Upper lobe of left lung (tissue), 6 donors: ENCODE data around the gene ANKRD11. TPM values are rescaled to one million over a fixed set of nuclear protein-coding genes. Genes with fewer than 3 reads are reported as not detected.
A peak's percentile ranks its signal among the peaks of the same experiment; 100 is the strongest.

ENCODE experiments used
- ATAC-seq, 2 donors: fragments of 200-7000 bp; cut with Tn5 transposase; one replicate each; pipeline ENCODE4 v1.9.1; 2022; ENCODE audit warnings: mild to moderate bottlenecking in 2 of 2, moderate library complexity in 2 of 2; ENCODE audit not compliant: low FRiP score in 2 of 2
- DNase-seq, 2 donors: peaks; one replicate each; pipeline ENCODE4 v3.0.0-alpha.2; 2019 to 2020
- H3K27ac ChIP-seq, 4 donors: fragments of 200-600 bp; sonication (generic); one replicate each; pipeline ENCODE4 v1.5.1; 2016 to 2019
- H3K27me3 ChIP-seq, 4 donors: fragments of 200-600 bp; sonication (generic); one replicate each; pipeline ENCODE4 v1.5.1; 2017 to 2019
- H3K36me3 ChIP-seq, 4 donors: fragments of 200-600 bp; sonication (generic); one replicate each; pipeline ENCODE4 v1.5.1; 2016 to 2019
- H3K4me1 ChIP-seq, 4 donors: fragments of 200-600 bp; sonication (generic); one replicate each; pipeline ENCODE4 v1.5.1; 2018 to 2019
- H3K4me3 ChIP-seq, 4 donors: fragments of 200-600 bp; sonication (generic); one replicate each; pipeline ENCODE4 v1.5.1; 2017 to 2019; ENCODE audit warnings: mild to moderate bottlenecking in 2 of 4, moderate library complexity in 1 of 4
- H3K9me3 ChIP-seq, 4 donors: fragments of 200-600 bp; sonication (generic); one replicate each; pipeline ENCODE4 v1.5.1; 2018 to 2019
- EP300 ChIP-seq, 4 donors: sonication (generic); formaldehyde crosslinking; IDR thresholded peaks; one replicate each; pipeline ENCODE4 v1.5.1; 2017; ENCODE audit warnings: antibody characterized with exemption in 4 of 4, control low read depth in 2 of 4
- POLR2A ChIP-seq, 4 donors: fragments of 450-650 bp; IDR thresholded peaks; one replicate each; pipeline ENCODE4 v1.5.1; 2016 to 2017; ENCODE audit warnings: antibody characterized with exemption in 4 of 4, mild to moderate bottlenecking in 2 of 4
- POLR2AphosphoS5 ChIP-seq, 2 donors: sonication (generic); formaldehyde crosslinking; IDR thresholded peaks; one replicate each; pipeline ENCODE4 v1.5.1; 2017; ENCODE audit warnings: antibody characterized with exemption in 2 of 2
- WGBS, 2 donors: methylation state at CpG; one replicate each; pipeline ENCODE4 v1.1.5; 2017 to 2018; 5-methylcytosine and 5-hydroxymethylcytosine counted together
- total RNA-seq, 6 donors: library from RNA; depleted of rRNA in 4 of 6; stranded (reverse); fragments of >200 nt in 4 of 6; gene quantifications; one replicate each; pipeline versions ENCODE4 v1.1.0 to v1.2.1, GENCODE V29; 2016 to 2021
- TF ChIP-seq, protein P1 (sequence below), 6 experiments: fragments of 450-650 bp in 4 of 6; fragments of 200-600 bp in 2 of 6; sonication (generic) in 2 of 6; IDR thresholded peaks; one replicate each; pipeline ENCODE4 v1.5.1; 2016 to 2019; ENCODE audit warnings: antibody characterized with exemption in 6 of 6
- donor health status: DM: no; HTN: no; CAD: no; lungs with moderate emphysema.
- donor health status: DM: no; HTN: yes; CAD: no; lungs with severe emphysema.

The ANKRD11 gene
- total RNA-seq, 6 donors from 2014 or later = 92.4 to 313 (median 134) TPM

DNA sequence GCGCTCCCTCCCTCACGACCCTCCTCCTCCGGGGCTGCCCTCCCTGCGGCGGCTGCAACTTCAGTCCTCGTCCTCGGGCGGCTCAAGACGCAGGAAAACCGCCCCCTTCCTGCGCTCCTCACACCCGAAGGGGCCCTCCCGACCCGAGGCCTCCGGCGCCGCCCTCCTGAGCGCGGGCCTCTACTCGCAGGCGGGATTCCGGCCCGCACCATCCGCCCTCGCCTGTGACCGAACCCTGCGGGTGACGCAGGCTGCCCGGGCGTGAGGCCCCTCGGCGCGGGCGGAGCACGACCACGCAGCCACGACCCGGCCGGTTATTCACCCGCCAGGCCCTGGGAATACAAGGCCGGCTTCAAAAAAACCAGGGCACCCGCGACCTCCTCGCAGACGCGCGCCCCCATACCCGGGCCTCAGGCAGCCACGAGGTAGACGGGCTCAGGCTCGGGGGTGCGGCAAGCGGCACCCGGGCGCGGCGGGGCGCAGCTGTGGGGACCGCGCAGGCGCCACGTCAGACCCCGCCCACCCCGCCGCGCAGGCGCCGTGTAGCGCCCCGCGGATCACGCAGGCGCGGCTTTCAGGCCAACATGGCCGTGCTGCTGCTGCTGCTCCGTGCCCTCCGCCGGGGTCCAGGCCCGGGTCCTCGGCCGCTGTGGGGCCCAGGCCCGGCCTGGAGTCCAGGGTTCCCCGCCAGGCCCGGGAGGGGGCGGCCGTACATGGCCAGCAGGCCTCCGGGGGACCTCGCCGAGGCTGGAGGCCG, 17.7 kb upstream of the ANKRD11 start, which contains the start of gene SPG7:
SPG7 (plus strand) TSS at position 570 of the 757 bp plus-strand sequence; CDS start at position 585, 15 bp downstream.
- Histone ChIP-seq H3K27me3 (no peaks in the 10 kb centered on the region), H3K9me3 (no peaks in the 10 kb centered on the region), H3K27ac (peak within 1 kb of the TSS; percentile 89 to 98 (median 97)), H3K36me3 (peaks cover 6 to 28% (median 25%) of the 10 kb centered on the region in 4 donors), H3K4me1 (peaks cover 34 to 50% (median 40%) of the 10 kb centered on the region in 4 donors), H3K4me3 (peak within 1 kb of the TSS; percentile 83 to 99 (median 96))
- peak; percentile 92 to 97 for ATAC-seq
- 0 to 2% methylated on average over 4 to 43 of the region's 90 CpGs for WGBS, 2 donors
- peak in 1 of 4 donors; percentile 20 for TF ChIP-seq EP300 (IDR thresholded peaks at IDR 0.05)
- TF ChIP-seq, protein P1, sequence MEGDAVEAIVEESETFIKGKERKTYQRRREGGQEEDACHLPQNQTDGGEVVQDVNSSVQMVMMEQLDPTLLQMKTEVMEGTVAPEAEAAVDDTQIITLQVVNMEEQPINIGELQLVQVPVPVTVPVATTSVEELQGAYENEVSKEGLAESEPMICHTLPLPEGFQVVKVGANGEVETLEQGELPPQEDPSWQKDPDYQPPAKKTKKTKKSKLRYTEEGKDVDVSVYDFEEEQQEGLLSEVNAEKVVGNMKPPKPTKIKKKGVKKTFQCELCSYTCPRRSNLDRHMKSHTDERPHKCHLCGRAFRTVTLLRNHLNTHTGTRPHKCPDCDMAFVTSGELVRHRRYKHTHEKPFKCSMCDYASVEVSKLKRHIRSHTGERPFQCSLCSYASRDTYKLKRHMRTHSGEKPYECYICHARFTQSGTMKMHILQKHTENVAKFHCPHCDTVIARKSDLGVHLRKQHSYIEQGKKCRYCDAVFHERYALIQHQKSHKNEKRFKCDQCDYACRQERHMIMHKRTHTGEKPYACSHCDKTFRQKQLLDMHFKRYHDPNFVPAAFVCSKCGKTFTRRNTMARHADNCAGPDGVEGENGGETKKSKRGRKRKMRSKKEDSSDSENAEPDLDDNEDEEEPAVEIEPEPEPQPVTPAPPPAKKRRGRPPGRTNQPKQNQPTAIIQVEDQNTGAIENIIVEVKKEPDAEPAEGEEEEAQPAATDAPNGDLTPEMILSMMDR (IDR thresholded peaks at IDR 0.05) = peak in 2 of 6 experiments; percentile 8 to 20
- peak; percentile 84 to 86 for TF ChIP-seq POLR2AphosphoS5 (IDR thresholded peaks at IDR 0.05)
- TF ChIP-seq POLR2A (IDR thresholded peaks at IDR 0.05) = peak in 3 of 4 donors; percentile 92 to 96 (median 93)
- peak; percentile 88 to 99 for DNase-seq

DNA sequence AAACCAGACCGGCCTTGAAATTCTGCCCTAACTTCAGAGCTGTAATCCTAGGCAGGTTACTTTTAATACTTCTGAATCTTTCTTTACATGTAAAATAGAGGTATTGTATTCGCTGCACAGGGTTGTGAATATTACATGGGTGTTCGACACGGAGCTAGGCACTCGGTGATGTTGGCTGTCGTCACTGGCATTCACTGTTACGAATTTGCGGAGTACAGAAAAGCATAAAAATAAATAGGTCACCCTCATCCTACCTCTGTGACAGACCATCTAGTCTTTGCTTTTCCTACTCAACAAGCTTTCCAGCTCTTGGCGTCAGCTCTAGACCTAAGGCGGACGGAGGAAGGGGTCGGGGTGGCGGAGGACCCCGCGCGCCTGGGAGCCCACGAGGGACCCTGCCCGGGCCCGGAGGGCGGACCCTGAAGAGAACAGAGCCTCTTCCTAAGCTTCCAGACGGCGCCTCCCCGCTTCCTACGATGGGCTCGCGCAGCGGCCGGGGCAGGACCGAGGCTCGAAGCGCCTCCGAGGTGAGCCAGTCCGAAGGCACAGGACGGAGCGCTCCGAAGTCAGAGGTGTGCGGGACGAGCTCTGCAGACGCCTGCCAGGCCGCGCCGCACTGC, 17.0 kb upstream of the ANKRD11 start:
- peak in 1 of 2 donors; percentile 42 for ATAC-seq
- Histone ChIP-seq H3K27ac (peak overlapping the region; percentile 89 to 98 (median 97)), H3K4me3 (peak overlapping the region; percentile 83 to 99 (median 96)), H3K4me1 (peaks cover 34 to 52% (median 40%) of the 10 kb centered on the region in 4 donors), H3K9me3 (no peaks in the 10 kb centered on the region), H3K27me3 (no peaks in the 10 kb centered on the region), H3K36me3 (peaks cover 6 to 21% (median 19%) of the 10 kb centered on the region in 4 donors)
- DNase-seq = no peak
- 11 to 14% methylated on average over 23 to 30 of the region's 42 CpGs for WGBS, 2 donors
- TF ChIP-seq, protein P1 (IDR thresholded peaks at IDR 0.05) = no peak
- TF ChIP-seq POLR2A (IDR thresholded peaks at IDR 0.05) (no peak), POLR2AphosphoS5 (IDR thresholded peaks at IDR 0.05) (no peak), EP300 (IDR thresholded peaks at IDR 0.05) (no peak)

DNA sequence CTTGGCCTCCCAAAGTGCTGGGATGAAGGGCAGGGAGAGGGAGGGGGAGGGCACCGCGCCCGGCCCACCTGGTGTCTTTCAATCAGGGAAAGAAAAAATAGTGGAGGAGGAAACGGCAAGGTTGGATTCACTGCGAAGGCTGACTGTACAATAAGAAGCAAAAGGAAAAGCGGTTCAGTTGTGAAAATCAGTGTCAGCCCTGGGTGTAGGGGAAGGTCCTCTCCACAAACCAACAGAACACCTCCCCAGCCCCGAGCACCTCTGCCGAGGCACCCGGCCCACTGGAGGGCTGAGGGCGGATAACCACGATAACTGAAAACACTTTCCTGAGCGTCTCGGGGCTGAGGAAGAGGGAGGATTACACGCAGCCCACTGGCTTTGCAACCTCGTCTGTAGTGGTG, 16.4 kb upstream of the ANKRD11 start:
- peak overlapping the region in 2 of 4 donors; percentile 98 to 99 for H3K4me3 ChIP-seq
- no peak for DNase-seq
- ATAC-seq = no peak
- H3K9me3 ChIP-seq = no peaks in the 10 kb centered on the region
- peaks cover 6 to 15% (median 15%) of the 10 kb centered on the region in 4 donors for H3K36me3 ChIP-seq
- WGBS, 2 donors = 44 to 60% methylated on average over 13 to 15 of the region's 15 CpGs
- H3K4me1 ChIP-seq = peaks cover 34 to 57% (median 40%) of the 10 kb centered on the region in 4 donors
- no peaks in the 10 kb centered on the region for H3K27me3 ChIP-seq
- H3K27ac ChIP-seq = peak overlapping the region; percentile 89 to 98 (median 97)
- TF ChIP-seq, protein P1 (IDR thresholded peaks at IDR 0.05) = no peak
- TF ChIP-seq POLR2AphosphoS5 (IDR thresholded peaks at IDR 0.05) = no peak
- no peak for TF ChIP-seq POLR2A (IDR thresholded peaks at IDR 0.05)
- no peak for TF ChIP-seq EP300 (IDR thresholded peaks at IDR 0.05)

DNA sequence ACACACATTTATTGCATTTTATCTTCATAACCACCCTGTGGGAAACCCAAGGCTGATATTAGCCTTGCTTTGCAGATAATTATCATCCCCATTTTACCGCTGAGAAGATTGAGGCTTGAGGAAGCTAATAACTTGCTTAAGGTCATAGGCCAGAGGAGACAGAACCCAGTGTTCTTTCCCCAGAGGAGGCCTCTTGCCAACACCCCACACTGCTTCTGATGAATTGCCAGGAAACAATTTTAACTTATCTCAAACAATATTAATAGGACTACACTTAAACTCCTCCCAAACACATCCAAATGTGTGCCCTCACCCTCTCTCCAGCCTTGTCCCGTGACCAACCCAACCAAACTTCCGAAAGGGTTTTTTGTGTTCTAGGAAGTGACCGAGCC, 15.7 kb upstream of the ANKRD11 start:
- peak overlapping the region in 1 of 4 donors; percentile 29 for H3K4me3 ChIP-seq
- no peak for TF ChIP-seq EP300 (IDR thresholded peaks at IDR 0.05)
- no peak for TF ChIP-seq POLR2AphosphoS5 (IDR thresholded peaks at IDR 0.05)
- no peak for TF ChIP-seq POLR2A (IDR thresholded peaks at IDR 0.05)
- no peak for ATAC-seq
- no peaks in the 10 kb centered on the region for H3K27me3 ChIP-seq
- DNase-seq = no peak
- peak overlapping the region; percentile 84 to 97 (median 89) for H3K27ac ChIP-seq
- no peaks in the 10 kb centered on the region for H3K9me3 ChIP-seq
- H3K4me1 ChIP-seq = peaks cover 34 to 58% (median 40%) of the 10 kb centered on the region in 4 donors
- H3K36me3 ChIP-seq = peaks cover under 1 to 9% (median 8%) of the 10 kb centered on the region in 4 donors
- 69 to 72% methylated on average over 4 of the region's 4 CpGs for WGBS, 2 donors
